ENCODE data around the gene GRIK2. TPM values are rescaled to one million over a fixed set of nuclear protein-coding genes. Genes with fewer than 3 reads are reported as not detected.

GRIK2 gene
- total RNA-seq, 2 donors from 2014 or later, result 1.00 to 4.5 TPM

DNA sequence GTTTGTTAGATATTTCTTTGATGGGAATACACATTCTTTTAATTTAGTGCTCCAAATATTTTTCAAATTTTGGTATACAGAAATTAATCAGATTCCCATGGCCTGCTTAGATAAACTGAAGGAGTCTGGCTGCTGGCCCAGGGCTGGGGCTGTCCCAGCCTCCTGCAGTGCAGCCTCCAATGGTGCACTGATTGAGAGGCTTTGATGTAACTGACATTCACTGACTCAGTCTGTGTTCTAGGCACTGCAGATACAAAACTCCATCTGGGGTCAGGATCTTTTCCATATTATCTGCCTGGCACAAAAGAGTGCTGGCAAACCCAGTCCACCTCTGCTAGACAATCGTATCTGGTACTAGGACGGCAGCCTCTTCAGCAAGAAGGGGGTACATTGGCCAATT lies 64.8 kb downstream of the GRIK2 start:
- Histone ChIP-seq H3K27ac (ENCODE audit: low read depth, low read length) (no peak overlapping the region), H3K27me3 (ENCODE audit: control insufficient read depth, insufficient read depth, low read length, poor library complexity, severe bottlenecking) (no peaks in the 10 kb centered on the region), H3K9ac (ENCODE audit: extremely low read depth, low read length, poor library complexity, severe bottlenecking) (no peak overlapping the region), H3K4me1 (ENCODE audit: control insufficient read depth, insufficient read depth, low read length) (no peaks in the 10 kb centered on the region), H3K36me3 (ENCODE audit: control insufficient read depth, insufficient read depth, low read length) (no peaks in the 10 kb centered on the region), H3K4me3 (ENCODE audit: low read length) (no peak overlapping the region), H3K9me3 (ENCODE audit: control insufficient read depth, low read length) (no peaks in the 10 kb centered on the region)
- Mint-ChIP-seq H3K27me3 (ENCODE audit: insufficient read depth) (no peaks in the 10 kb centered on the region), H3K4me1 (peaks cover 24% of the 10 kb centered on the region), H3K4me3 (no peak overlapping the region), H3K9me3 (no peaks in the 10 kb centered on the region), H3K36me3 (ENCODE audit: low read depth) (no peaks in the 10 kb centered on the region), H3K27ac (no peak overlapping the region)
- TF ChIP-seq, protein P1, sequence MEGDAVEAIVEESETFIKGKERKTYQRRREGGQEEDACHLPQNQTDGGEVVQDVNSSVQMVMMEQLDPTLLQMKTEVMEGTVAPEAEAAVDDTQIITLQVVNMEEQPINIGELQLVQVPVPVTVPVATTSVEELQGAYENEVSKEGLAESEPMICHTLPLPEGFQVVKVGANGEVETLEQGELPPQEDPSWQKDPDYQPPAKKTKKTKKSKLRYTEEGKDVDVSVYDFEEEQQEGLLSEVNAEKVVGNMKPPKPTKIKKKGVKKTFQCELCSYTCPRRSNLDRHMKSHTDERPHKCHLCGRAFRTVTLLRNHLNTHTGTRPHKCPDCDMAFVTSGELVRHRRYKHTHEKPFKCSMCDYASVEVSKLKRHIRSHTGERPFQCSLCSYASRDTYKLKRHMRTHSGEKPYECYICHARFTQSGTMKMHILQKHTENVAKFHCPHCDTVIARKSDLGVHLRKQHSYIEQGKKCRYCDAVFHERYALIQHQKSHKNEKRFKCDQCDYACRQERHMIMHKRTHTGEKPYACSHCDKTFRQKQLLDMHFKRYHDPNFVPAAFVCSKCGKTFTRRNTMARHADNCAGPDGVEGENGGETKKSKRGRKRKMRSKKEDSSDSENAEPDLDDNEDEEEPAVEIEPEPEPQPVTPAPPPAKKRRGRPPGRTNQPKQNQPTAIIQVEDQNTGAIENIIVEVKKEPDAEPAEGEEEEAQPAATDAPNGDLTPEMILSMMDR (conservative IDR thresholded peaks at IDR 0.05), result no peak
- no peak for DNase-seq
- 91 to 94% methylated on average over 2 of the region's 2 CpGs for WGBS, 2 experiments (ENCODE audit: insufficient coverage in 1 of 2, insufficient read length in 1 of 2)

DNA sequence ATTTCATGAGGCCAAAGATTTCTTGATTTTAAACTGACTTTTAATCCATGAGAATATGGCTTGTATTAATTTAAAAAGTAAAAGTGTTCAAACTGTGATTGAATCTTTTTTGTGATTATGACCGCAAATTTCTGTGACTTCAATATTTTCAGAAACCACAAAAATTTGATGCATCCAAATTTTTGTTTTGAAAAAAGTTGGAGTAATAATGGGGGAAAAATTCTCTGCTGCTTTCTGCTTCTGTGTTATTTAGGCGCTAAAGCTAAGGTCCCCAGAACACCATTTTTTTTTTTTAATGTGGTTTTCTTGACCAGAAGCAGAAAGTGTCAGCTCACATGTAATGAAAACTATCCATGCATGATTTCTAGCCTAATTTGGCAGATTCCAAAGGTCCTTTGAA lies 65.3 kb downstream of the GRIK2 start:
- Histone ChIP-seq H3K27ac (ENCODE audit: low read depth, low read length) (no peak overlapping the region), H3K4me3 (ENCODE audit: low read length) (no peak overlapping the region), H3K9me3 (ENCODE audit: control insufficient read depth, low read length) (no peaks in the 10 kb centered on the region), H3K36me3 (ENCODE audit: control insufficient read depth, insufficient read depth, low read length) (no peaks in the 10 kb centered on the region), H3K27me3 (ENCODE audit: control insufficient read depth, insufficient read depth, low read length, poor library complexity, severe bottlenecking) (no peaks in the 10 kb centered on the region), H3K4me1 (ENCODE audit: control insufficient read depth, insufficient read depth, low read length) (no peaks in the 10 kb centered on the region), H3K9ac (ENCODE audit: extremely low read depth, low read length, poor library complexity, severe bottlenecking) (no peak overlapping the region)
- H3K4me3 Mint-ChIP-seq, result no peak overlapping the region
- no peak overlapping the region for H3K27ac Mint-ChIP-seq
- DNase-seq, result no peak
- H3K36me3 Mint-ChIP-seq (ENCODE audit: low read depth), result no peaks in the 10 kb centered on the region
- no peaks in the 10 kb centered on the region for H3K9me3 Mint-ChIP-seq
- WGBS, 2 experiments (ENCODE audit: insufficient coverage in 1 of 2, insufficient read length in 1 of 2), result 97 to 100% methylated on average over 1 to 2 of the region's 2 CpGs
- H3K4me1 Mint-ChIP-seq, result peaks cover 24% of the 10 kb centered on the region
- H3K27me3 Mint-ChIP-seq (ENCODE audit: insufficient read depth), result no peaks in the 10 kb centered on the region
- TF ChIP-seq, protein P1 (conservative IDR thresholded peaks at IDR 0.05), result no peak

DNA sequence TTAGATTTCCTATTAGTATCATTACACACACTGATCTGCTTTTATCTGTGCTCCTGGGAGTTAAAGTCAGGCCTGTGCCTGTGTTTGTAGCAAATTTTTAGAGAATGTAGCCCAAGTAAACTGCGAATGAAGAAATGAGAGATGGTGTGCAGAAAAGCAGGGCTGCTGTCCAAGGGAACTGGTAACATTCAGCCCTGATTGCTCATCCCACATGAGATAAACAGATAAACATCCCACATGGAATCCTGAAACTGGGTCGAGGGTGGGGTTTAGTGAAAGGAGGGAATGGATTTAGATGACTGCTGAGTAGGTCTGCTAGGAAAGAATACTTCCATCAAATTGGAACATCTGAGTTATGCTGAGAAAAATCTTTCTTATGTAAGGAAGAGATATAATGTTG lies 69.1 kb downstream of the GRIK2 start:
- no peaks in the 10 kb centered on the region for H3K27me3 Mint-ChIP-seq (ENCODE audit: insufficient read depth)

More for the DNA sequence above, 69.1 kb downstream of the GRIK2 start:
- Mint-ChIP-seq H3K27ac (no peak overlapping the region), H3K36me3 (ENCODE audit: low read depth) (peaks cover 2% of the 10 kb centered on the region), H3K4me1 (peaks cover 29% of the 10 kb centered on the region), H3K4me3 (no peak overlapping the region), H3K9me3 (no peaks in the 10 kb centered on the region)
- H3K4me3 ChIP-seq (ENCODE audit: low read length), result no peak overlapping the region
- TF ChIP-seq, protein P1 (conservative IDR thresholded peaks at IDR 0.05), result no peak
- WGBS, 2 experiments (ENCODE audit: insufficient coverage in 1 of 2, insufficient read length in 1 of 2), result 100% methylated on average over 2 of the region's 2 CpGs; no CpG with 5 or more reads in 1 of the 2 experiments
- H3K9ac ChIP-seq (ENCODE audit: extremely low read depth, low read length, poor library complexity, severe bottlenecking), result no peak overlapping the region
- no peak for DNase-seq
- H3K27me3 ChIP-seq (ENCODE audit: control insufficient read depth, insufficient read depth, low read length, poor library complexity, severe bottlenecking), result no peaks in the 10 kb centered on the region
- H3K27ac ChIP-seq (ENCODE audit: low read depth, low read length), result no peak overlapping the region
- no peaks in the 10 kb centered on the region for H3K4me1 ChIP-seq (ENCODE audit: control insufficient read depth, insufficient read depth, low read length)
- no peaks in the 10 kb centered on the region for H3K9me3 ChIP-seq (ENCODE audit: control insufficient read depth, low read length)
- no peaks in the 10 kb centered on the region for H3K36me3 ChIP-seq (ENCODE audit: control insufficient read depth, insufficient read depth, low read length)

All from endodermal cell (in vitro differentiated cells).